ENCODE measurements around the gene TXNRD1. TPM values are rescaled to one million over a fixed set of nuclear protein-coding genes. Genes with fewer than 3 reads are reported as not detected.

Gene TXNRD1
- total RNA-seq, 2 donors from 2014 or later, result 35.9 to 36.6 TPM

DNA sequence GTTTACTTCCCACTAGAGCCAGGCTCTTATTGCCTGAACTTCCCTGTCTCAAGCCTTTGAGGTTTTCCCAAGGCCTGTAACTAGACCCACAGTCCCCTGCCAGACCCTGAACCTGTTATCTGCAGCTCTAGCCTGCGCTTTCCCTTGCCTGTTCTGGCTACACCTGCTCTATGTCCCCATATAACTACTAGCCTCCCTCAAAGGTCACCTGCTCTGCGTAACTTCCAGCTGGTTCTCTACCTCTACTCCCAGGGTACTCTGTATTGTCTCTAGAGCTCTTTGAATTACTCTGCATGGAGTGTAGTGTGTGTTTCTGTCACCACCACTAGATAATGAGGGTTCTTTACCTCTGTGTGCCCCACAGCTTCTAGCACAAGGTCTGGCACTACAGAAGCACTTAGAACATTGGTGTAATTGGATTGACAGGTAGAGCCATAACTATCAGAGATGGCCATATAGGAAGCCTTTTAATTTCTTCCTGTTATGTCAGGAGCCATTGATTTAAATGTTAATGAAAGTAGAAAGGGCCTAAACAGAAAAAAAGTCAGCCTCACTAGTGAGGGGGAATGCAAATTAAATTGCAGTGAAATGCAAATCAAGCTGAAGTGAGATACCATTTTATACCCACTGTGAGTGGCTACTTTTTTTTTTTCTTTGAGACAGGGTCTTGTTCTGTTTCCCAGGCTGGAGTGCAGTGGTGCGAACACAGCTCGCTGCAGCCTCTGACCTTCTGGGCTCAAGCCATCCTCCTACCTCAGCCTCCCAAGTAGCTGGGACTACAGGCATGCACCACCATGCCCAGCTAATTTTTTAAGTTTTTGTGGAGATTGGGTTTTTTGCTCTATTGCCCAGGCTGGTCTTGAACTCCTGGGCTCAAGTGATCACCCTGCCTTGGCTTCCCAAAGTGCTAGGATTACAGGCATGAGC is 135.7 kb downstream of the TXNRD1 start:
- WGBS, 2 donors, result 95% methylated on average over 4 of the region's 4 CpGs
- intact Hi-C loops (cut with DNase I), result no loop called here
- peaks cover 0 to 15% of the 10 kb centered on the region in 2 donors for H3K36me3 ChIP-seq (replicated peaks in 1 of 2; ENCODE audit: insufficient read depth in 1 of 2, low read depth in 2 of 2)
- no peaks in the 10 kb centered on the region for H3K4me1 ChIP-seq
- DNase-seq (no peak), ATAC-seq (no peak)
- TF ChIP-seq POLR2A (IDR thresholded peaks at IDR 0.05), result no peak
- TF ChIP-seq, protein P1, sequence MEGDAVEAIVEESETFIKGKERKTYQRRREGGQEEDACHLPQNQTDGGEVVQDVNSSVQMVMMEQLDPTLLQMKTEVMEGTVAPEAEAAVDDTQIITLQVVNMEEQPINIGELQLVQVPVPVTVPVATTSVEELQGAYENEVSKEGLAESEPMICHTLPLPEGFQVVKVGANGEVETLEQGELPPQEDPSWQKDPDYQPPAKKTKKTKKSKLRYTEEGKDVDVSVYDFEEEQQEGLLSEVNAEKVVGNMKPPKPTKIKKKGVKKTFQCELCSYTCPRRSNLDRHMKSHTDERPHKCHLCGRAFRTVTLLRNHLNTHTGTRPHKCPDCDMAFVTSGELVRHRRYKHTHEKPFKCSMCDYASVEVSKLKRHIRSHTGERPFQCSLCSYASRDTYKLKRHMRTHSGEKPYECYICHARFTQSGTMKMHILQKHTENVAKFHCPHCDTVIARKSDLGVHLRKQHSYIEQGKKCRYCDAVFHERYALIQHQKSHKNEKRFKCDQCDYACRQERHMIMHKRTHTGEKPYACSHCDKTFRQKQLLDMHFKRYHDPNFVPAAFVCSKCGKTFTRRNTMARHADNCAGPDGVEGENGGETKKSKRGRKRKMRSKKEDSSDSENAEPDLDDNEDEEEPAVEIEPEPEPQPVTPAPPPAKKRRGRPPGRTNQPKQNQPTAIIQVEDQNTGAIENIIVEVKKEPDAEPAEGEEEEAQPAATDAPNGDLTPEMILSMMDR (IDR thresholded peaks at IDR 0.05), result no peak
- H3K4me3 ChIP-seq, result no peak overlapping the region
- H3K27ac ChIP-seq, result no peak overlapping the region
- no peaks in the 10 kb centered on the region for H3K27me3 ChIP-seq
- no peaks in the 10 kb centered on the region for H3K9me3 ChIP-seq

DNA sequence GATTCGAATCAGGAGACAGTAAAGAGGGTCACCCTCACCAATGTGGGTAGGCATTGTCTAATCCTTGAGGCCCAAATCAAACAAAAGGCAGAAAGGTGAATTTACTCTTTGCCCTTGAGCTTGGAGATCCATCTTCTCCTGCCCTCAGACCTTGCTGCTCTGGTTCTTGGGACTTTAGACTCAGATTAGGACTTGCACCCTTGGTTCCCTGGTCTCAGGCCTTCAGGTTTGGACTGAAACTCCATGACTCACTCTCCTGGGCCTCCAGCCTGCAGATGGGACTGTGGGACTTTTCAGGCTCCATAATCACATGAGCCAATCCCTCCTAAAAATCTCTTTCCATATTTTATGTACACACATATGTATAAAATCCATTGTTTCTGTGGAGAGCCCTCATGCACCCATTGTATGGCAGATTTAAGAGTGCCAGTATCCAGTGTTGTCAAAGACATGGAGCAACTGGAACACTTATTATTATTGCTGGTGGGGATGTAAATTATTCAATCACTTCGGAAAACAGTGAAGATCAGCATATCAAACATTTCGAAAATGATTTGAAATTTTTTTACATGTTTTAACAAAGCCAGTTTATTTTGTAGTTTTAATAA is 136.6 kb downstream of the TXNRD1 start:
- H3K36me3 ChIP-seq (replicated peaks in 1 of 2; ENCODE audit: insufficient read depth in 1 of 2, low read depth in 2 of 2), result peaks cover 0 to 15% of the 10 kb centered on the region in 2 donors
- H3K27me3 ChIP-seq, result no peaks in the 10 kb centered on the region
- DNase-seq (no peak), ATAC-seq (no peak)
- H3K9me3 ChIP-seq, result no peaks in the 10 kb centered on the region
- 90 to 93% methylated on average over 3 of the region's 3 CpGs for WGBS, 2 donors
- intact Hi-C loops (cut with DNase I), result no loop called here
- TF ChIP-seq, protein P1 (IDR thresholded peaks at IDR 0.05), result no peak
- no peak overlapping the region for H3K4me3 ChIP-seq
- no peak overlapping the region for H3K27ac ChIP-seq
- no peaks in the 10 kb centered on the region for H3K4me1 ChIP-seq

DNA sequence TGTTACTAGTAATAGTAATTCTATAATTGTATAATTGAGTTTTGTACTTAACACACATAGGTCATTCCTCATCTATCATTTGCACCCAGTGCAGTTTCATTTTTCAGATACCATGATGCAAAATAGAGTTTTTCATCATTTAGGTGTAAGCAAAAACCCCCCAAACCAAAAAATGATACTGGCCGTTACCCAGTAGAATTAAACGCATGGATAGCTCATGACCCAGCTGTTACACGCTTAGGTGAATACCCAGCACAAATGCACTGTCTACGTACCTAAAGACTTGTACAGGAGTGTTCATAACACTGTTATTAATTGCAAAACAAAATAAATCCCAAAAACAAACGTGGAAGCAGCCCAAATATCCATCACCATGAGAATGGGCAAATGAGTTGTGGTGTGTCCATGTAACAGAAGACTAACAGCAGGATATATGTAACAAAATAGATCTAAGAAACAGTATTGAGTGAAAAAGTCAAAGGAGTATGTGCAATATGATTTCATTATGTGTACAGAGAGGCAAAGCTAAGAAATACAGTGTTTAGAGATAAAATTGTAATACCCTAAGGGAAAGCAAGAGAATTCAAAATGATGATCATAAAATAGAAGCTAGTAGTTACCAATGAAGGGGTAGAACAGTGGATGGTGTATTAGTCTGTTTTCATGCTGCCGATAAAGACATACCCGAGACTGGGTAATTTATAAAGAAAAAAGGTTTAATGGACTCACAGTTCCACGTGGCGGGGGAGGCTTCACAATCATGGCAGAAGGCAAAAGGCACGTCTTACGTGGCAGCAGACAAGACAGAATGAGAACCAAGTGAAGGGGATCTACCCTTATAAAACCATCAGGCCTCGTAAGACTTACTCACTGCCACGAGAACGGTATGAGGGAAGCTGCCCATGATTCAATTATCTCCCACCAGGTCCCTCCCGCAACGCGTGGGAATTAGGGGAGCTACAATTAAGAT is 137.7 kb downstream of the TXNRD1 start:
- TF ChIP-seq POLR2A (IDR thresholded peaks at IDR 0.05), result no peak
- TF ChIP-seq, protein P1 (IDR thresholded peaks at IDR 0.05), result no peak
- Histone ChIP-seq H3K27ac (no peak overlapping the region), H3K4me1 (no peaks in the 10 kb centered on the region), H3K36me3 (replicated peaks in 1 of 2; ENCODE audit: insufficient read depth in 1 of 2, low read depth in 2 of 2) (peaks cover 0 to 13% of the 10 kb centered on the region in 2 donors), H3K9me3 (no peaks in the 10 kb centered on the region), H3K4me3 (no peak overlapping the region), H3K27me3 (no peaks in the 10 kb centered on the region)
- ATAC-seq, result no peak
- 90 to 93% methylated on average over 17 of the region's 17 CpGs for WGBS, 2 donors
- DNase-seq, result no peak
- intact Hi-C loops (cut with DNase I), result no loop called here

DNA sequence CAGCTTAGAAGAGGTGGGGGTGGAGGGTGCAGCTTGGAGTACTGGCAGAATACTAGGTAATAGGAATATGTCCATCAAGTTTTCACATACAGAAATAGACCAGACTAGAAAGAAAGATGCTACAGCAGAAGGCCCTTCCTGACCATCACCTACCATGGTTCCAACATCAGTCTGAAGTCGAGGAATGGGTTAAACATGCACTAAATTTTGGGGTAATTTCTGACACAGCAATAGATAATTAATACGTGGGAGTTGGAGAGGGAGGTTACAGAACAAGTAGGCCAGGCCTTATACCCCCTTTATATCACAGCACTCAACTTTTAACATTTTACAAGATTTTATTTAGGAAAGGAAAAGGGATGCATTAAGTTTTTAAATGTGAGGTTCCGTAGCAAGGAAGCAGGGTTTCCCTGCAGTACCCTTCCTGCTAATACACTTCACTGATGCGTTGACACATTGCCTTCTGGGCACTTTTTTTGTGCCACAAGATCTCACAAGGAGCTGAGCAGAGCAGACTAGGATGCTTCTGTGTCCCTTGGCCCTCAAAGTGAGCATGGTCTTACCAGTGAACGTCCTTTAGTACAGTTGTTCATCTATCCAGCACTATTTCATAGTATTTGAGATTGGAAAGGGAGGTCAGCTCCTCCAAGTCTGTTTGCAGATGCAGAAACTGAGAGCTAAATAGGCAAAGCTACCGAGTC is 138.7 kb downstream of the TXNRD1 start:
- ATAC-seq (no peak), DNase-seq (no peak)
- H3K4me1 ChIP-seq, result no peaks in the 10 kb centered on the region
- no peak overlapping the region for H3K27ac ChIP-seq
- TF ChIP-seq, protein P1 (IDR thresholded peaks at IDR 0.05), result no peak
- no peak for TF ChIP-seq POLR2A (IDR thresholded peaks at IDR 0.05)
- intact Hi-C loops (cut with DNase I), result no loop called here
- no peaks in the 10 kb centered on the region for H3K9me3 ChIP-seq
- 60 to 71% methylated on average over 6 of the region's 6 CpGs for WGBS, 2 donors
- no peak overlapping the region for H3K4me3 ChIP-seq
- peaks cover 0 to 7% of the 10 kb centered on the region in 2 donors for H3K36me3 ChIP-seq (replicated peaks in 1 of 2; ENCODE audit: insufficient read depth in 1 of 2, low read depth in 2 of 2)
- no peaks in the 10 kb centered on the region for H3K27me3 ChIP-seq

Data from body of pancreas (tissue), 4 donors.